NCI-H345 (cell line): ENCODE results near the gene ANAPC15.
"Not testable (repeated sequence)": the region's sequence is repeated elsewhere in the genome, so short reads cannot be mapped to it uniquely, and the experiment has no call there.

Experiments
- DNase-seq: peaks from one replicate; lab custom pipeline; 2025; lab: John Stamatoyannopoulos, UW

Gene ANAPC15

DNA sequence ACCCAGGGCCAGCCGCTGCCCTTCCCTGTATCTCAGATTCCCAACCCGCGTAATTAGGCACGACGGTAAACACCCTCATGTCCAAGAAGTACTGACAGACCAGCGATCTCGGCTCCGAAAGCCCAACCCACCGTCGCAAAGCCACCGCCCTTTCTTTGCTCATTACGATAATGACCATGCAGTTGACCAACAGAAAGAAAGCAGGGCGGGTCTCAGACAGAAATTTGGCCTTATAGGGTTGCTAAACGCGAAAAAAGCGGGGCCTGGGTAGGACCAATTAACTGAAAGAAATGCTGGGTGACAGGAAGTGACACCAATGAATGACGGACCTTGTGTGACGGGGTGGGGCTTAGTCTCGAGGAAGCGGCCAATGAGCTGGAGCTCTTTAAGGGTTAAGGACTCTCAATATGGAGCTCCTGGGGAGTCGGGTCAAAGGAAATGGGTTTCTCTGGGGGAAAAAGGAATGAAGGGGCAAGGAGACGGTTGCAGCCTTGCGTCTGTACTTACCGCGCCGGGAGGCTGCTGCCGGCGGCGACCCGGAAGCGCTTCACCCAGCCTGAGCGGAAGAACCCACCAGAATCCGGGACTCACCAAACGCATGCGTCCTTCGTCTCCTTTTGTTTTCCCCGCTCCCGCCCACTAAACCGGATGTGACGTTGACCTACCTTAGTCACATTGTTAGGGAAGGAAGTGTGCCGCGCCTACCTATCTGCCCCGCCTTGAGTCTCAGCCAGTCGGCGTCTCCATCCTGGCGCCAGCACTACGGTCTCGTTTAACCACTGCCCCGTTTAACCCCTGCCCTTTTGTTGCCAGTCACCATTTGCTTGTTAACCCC is at the start of gene ANAPC15:
Gene ANAPC15 (minus strand): TSS at position 553 of the 835 bp plus-strand sequence. CDS start 1,419 bp downstream, outside the sequence.
- peak; percentile 99 for DNase-seq

DNA sequence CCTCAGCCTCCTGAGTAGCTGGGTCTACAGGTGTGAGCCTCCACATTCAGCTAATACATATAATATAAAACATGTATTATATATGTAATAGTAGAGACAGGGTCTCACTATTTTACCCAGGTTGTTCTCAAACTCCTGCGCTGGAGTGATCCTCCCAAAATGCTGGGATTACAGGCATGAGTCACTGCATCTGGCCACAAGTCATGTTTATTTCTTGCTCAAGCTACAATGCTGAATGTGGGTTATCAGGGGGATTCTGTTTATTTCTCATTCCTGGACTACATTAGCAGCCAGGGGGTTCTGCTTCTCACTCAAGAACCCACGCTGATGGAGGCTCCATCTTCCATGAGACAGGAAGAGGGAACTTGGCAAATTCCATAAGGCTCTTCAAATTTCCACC is 47.8 kb upstream of the ANAPC15 start:
- DNase-seq = no peak

DNA sequence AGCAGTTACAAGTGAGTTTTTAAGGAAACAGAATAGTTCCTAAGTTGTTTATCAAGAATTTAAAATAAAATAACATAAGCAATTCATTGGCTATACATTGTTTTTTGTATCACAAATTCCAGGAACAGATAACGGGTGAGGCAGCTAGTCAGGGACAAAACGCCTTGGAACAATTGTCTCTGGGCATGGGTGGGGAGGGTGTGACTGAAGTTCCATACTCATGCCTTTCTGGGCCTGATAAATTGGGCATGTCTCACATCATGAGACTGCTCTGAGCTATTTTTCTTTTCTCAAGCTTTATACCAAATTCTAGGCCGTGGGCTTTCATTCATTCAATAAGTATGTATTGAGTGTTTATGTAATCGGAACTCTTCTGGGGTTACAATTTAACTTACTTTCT is 44.6 kb upstream of the ANAPC15 start:
- DNase-seq = no peak

DNA sequence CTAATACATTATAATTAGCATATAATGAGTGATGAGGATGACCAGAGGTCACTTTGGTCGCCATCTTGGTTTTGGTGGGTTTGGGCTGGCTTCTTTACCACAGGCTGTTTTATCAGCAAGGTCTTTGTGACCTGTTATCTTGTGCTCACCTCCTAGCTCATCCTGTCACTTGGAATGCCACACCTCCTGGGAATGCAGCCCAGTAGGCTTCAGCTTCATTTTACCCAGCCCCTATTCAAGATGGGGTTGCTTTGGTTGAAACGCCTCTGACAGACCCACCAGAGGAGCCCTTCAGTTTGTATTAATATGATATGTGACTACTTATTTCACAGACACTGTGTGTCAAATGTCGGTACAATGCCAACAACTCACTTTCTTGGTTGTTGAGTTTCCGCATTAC is 43.3 kb upstream of the ANAPC15 start:
- no peak for DNase-seq

DNA sequence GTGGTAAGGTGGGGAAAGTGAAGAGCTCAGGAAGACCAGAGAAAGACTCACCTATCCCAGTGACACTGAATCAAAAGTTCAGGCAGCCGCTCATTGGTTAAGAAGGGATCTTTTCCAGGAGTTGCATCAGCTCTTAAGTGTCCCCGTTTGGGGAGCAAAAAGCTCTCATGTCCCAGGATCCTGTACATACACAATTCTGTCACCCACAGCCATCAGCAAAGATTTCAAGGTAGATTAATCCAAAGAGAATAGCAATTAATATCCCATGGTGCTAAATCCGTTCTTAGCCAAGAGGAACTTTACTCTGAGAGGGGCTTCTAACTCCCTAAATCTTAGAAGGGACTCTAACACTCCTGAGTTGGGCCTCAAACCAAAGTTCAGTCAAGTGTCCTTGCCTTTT is 42.3 kb upstream of the ANAPC15 start:
- DNase-seq = no peak

DNA sequence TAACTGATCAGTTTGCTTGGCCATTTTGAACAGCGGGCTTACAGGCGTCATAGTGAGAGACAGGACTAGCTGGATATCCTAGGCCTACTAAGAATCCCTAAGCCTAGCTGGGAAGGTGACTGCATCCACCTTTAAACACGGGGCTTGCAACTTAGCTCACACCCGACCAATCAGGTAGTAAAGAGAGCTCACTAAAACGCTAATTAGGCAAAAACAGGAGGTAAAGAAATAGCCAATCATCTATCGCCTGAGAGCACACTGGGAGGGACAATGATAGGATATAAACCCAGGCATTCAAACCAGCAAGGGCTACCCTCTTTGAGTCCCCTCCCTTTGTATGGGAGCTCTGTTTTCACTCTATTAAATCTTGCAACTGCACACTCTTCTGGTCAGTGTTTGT is 41.4 kb upstream of the ANAPC15 start:
- DNase-seq = not testable (repeated sequence)

DNA sequence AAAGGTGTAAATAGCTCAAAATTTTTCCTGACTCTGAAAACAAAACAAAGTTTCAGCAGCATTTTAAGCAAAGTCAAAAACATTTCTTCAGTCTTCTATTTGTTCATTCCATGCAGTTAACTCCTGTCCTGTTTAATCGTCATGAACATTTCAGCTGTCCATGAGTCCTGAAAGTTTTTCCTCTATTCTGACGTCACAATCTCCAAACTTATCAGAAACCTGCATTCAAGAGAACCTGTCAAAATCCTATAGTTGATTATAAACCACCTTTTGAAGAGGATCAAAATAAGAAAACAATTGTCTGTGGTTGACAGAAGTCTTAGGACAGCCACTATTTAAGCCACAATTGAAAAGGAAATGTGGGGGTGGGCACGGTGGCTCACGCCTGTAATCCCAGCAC is 38.4 kb upstream of the ANAPC15 start:
- DNase-seq = no peak

DNA sequence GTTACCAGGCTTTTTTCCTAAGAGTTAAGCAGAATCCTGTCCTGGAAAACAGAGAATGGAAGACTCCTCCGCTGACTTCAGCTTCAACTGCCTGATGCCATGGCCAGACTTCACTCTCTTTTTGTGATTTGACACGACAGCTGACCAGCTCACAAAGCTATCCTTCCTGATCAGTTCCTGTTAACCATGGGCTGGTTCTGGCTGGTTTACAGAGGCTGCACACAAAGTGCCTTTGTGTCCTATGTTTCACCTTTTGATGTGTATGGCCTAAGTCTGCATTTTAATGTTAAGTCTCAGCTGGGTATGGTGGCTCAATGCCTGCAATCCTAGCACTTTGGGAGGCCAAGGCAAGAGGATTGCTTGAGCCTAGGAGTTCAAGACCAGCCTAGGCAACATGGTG is 34.1 kb upstream of the ANAPC15 start:
- no peak for DNase-seq

DNA sequence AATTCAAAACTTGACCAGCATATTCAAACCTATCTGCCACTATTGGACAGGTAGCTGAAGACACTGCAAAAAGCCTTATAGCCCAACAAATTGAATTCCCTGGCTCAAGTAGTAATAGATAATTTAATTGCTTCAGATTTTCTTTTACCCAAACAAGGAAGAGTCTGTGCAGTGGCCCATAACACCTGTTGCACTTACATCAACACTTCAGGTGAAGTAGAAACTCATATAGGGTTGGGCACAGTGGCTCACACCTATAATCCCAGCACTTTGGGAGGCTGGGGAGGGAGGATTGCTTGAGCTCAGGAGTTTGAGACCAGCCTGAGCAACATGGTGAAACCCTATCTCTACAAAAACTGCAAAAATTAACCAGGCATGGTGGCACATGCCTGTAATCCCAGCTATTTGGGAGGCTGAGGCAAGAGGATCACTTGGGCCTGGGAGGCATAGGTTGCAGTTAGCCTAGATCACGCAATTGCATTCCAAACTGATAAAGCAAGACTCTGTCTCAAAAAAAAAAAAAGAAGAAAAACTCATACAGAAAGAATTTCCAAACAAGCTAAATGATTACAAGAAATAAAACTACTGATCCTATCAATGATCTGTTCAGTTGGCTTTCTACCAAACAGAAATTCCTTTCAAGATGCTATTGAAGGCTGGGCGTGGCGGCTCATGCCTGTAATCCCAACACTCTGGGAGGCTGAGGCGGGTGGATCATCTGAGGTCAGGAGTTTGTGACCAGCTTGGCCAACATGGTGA is 32.5 kb upstream of the ANAPC15 start:
- no peak for DNase-seq

DNA sequence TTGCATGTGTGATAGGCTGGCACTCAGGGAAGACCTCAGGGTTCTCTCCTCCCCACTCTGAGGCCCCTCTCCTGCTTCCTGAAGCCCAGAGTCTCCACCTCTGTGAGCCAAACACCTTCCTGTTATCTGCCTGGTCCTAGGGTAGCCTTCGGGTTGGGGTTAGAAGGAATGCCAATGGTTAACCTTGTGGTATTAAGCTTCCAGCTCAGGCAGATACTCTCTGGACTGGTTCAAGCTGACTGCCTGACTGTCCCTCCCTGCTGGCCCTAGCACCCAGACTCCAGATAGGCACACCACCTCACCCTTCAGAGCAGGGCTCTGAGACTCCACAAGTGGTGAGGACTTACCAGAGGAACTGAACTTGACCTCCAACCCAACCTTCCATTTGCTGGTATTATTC is 30.0 kb upstream of the ANAPC15 start:
- DNase-seq = not testable (repeated sequence)

DNA sequence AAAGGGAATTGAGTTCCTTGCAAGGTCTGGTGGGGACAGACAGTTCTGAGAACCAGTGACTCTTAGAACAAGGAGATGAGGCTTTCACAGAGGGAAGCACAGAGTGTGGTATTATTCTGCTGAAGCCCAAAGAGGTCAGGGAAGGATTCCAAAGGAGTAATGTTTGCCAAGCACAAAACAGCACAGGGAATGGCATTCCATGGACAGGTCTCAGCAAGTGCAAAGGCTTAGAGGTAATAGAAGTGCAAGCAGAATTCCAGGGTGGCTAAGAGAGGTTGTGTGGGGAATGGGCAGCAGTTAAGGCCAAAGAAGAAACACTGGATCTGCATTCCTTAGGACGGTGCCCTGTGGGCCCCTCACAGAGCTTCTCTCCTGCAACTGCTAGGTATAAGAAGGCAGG is 29.6 kb upstream of the ANAPC15 start:
- not testable (repeated sequence) for DNase-seq

DNA sequence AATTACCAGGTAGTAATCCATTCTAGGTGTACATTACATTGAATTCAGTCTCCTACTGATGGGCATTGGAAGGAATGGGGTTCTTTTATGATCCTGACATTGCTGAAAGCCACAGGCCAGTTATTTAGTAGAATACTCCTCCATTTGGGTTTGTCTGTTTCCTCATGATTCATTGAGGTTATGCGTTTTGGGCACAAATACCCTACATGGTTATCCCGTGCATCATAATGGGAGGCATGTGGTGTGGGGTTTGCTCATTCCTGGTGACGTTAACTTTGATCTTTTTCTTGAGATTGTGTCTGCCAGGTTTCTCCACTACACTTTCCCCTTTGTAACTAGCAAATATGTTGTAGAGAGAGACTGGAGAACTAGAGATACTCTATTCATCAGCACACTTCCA is 28.6 kb upstream of the ANAPC15 start:
- DNase-seq = no peak

DNA sequence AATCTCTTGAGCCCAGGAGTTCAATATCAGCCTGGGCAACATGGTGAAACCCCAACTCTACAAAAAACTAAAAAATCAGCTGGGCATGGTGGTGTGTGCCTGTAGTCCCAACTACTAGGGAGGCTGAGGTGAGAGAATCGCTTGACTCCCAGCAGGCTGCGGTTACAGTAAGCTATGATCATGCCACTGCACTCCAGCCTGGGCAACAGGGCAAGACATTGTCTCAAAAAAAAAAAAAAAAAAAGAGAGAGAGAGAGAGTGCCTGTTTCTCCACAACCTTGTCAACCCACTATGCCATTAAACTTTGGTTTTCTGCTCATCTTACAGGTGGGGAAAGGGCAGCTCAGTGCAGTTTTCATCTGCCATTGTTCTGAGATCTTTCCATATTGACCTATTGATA is 28.2 kb upstream of the ANAPC15 start:
- DNase-seq = no peak

DNA sequence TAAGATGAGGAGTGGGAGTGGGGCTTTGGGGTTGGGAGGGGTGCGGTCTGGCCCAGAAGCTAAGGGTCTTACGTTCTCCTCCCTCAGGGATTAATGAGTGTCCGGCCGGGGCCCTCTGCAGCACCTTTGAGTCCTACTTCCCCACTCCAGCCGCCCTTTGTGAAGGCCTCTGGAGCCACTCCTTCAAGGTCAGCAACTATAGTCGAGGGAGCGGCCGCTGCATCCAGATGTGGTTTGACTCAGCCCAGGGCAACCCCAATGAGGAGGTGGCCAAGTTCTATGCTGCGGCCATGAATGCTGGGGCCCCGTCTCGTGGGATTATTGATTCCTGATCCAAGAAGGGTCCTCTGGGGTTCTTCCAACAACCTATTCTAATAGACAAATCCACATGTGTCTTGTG is 27.0 kb upstream of the ANAPC15 start:
- DNase-seq = no peak

DNA sequence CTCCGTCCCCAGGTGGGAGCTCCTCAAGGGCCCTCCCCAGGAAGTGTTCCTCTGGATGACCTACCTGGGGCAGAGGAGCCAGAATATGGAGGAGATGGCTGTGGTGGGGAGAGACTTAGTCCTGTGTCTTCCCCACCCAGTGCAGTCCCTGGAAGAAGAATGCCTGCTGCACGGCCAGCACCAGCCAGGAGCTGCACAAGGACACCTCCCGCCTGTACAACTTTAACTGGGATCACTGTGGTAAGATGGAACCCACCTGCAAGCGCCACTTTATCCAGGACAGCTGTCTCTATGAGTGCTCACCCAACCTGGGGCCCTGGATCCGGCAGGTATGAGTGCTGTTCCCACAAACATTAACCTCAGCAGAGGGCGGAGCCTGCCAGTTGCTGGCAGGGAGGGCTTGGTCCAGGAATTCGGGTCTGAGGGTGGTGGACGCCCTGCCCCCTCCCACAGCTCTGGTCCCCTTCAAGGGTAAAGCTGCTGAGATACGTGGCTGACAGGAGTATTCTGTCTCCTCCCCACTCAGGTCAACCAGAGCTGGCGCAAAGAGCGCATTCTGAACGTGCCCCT is 26.4 kb upstream of the ANAPC15 start:
- DNase-seq = no peak

DNA sequence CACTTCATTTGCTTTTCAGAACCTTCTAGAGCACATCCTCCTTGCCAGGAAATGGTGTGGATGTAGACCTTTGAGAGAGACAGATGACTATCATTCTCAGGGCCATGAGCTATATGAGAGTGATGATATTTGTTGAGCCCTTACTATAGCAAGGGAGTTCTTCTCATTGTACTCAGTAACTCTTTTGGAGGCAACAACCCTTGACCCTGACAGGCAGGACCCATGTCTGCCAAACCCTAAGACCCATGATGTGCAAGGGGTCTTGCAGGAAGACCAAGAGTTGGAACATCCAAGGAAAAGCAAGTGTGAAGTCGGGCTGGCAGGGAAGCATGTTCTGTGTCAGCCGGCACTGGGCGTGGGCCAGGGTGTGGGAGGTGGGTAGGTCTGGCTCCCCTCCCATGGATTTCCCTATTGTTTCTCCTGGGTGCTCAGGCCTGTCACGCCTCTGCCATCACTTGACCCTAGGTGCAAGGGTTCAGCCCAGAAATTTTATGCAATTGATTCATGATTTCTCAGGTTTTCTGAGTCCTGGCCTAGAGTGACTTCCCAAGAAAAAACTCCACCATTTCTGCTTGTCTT is 24.3 kb upstream of the ANAPC15 start:
- no peak for DNase-seq

DNA sequence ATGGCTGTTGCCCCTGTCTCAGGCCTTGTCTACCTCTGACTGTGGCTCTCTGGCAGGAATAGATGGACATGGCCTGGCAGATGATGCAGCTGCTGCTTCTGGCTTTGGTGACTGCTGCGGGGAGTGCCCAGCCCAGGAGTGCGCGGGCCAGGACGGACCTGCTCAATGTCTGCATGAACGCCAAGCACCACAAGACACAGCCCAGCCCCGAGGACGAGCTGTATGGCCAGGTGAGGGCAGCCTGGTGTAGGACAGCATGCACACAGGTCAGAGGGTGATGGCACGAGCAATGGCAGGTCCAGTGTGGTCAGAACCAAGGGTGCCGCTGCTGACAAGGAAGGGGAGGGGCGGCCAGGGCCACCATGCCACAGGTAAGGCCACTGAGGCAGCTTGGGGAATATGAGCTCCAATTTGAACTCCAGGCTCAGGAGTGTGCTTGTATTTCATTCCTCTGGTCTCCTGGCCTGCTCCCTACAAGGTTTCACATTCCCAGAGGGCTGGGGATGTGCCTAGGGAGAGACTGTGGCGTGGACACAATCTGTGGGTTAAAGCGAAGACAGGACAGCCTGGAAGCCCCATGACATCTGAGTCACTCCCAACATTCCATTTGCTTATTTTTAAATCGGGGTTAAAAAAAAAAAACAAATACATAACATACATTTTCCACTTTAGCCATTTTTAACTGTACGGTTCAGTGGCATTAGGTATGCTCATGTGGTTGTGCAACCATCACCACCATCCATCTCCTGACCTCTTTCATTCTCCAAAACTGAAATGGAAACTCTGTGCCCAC is 23.6 kb upstream of the ANAPC15 start:
- DNase-seq = no peak

DNA sequence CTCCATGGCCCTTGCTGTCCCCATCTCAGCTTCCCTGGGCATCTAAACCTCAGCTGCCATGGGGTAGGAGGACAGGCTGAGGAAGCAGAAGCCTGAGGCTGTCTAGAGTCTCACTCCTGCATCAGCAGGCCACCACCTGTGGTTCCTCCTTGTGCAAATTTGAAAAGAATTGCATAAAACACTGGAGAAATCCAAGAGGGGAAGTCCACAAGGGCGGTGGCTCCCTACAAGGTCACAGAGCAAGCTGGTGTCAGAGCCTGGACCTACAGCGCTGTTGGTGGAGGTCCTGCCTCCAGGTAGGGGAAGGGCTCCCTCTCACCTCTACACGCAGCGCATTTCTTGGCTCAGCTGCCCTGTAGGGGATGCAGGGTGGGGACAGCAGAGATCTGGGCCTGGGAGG is 23.0 kb upstream of the ANAPC15 start, which contains the start of gene FOLR3:
Gene FOLR3 (plus strand): TSS at position 253 of the 400 bp plus-strand sequence. CDS start 228 bp downstream, outside the sequence.
- not testable (repeated sequence) for DNase-seq

DNA sequence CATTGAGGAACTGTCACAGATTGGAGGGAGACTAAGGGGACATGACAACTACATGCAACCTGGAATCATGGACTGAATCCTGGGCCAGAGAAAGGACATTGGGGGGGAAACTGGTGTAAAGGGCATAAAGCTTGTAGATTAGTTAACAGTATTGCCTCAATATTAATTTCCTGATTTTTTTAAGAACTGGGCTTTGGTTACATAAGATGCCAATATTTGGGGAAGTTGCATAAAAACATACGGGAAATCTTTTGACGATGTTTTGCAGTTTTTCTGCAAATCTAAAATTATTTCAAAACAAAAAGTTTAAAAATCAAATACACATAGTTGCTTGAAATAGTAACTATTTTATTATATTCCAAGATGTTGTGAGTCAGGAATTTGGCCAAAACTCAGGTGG is 20.2 kb upstream of the ANAPC15 start:
- no peak for DNase-seq

DNA sequence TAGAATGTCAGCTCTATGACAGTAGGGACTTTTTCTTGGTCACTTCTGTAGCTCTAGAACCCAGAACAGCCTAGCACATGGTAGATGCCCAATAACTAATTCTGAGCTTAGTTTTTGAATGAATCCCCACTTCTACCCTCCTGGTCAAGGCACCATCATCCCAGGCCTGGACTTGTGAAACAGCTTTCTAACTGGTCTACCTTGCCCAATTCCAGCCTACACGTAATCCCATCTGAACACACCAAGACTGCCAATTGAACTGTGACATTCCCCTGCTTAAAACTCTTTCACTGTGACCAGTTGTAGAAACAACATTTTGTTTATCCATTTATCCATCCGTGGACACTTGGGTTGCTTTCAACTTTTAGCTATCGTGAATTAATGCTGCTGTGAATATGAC is 16.9 kb upstream of the ANAPC15 start:
- no peak for DNase-seq

DNA sequence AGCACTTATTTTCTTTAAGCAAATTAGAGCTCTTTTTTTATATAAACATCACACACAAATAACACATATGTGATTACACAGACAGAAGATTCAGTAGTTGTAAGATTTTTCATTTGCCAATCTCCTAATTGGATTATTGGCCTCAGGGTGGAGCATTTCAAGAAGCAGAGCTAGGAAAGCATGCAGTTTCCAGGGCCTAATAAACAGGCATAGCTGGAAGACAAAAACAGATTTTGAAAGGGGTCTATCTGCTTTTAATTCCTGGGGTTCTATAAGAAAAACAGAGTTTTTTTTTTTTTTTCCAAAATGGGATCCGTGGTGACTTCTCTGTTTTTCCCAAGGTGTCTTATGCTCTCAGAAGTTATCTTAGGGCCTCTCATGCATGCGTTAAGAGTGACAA is 15.4 kb upstream of the ANAPC15 start:
- no peak for DNase-seq

DNA sequence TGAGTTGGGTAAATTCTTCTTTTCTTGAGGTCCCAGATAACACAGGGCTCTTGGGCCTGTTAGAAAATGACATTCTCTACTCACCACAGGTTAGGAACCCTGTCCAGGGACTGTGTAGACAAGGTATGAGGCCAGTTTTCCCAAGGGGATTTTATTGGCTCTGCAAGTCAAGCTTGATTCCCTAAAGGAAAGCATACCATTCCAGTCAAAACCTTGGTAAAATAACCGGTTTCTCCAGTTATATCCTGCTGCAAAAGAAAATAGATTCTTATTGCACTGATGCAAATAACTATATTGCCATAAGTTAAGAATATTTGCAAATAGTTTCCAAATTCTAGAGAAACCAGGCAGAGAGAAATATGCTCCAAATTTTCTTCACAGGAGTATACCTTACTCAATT is 13.5 kb upstream of the ANAPC15 start:
- DNase-seq = no peak
